Ovary (tissue), 3 donors: ENCODE measurements around the gene THSD4.

Experiments
- EP300 ChIP-seq: sonication (generic); formaldehyde crosslinking; IDR thresholded peaks from one replicate; pipeline ENCODE4 v1.6.1; 2017; ENCODE audit warnings: antibody characterized with exemption
- POLR2A ChIP-seq: fragments of 450-650 bp; IDR thresholded peaks from one replicate; pipeline ENCODE4 v1.6.1; 2017; ENCODE audit warnings: antibody characterized with exemption, mild to moderate bottlenecking, moderate library complexity
- TF ChIP-seq, protein P1 (sequence below), 3 donors: fragments of 450-650 bp in 2 of 3; fragments of 200-600 bp in 1 of 3; IDR thresholded peaks; one replicate each; pipeline versions ENCODE4 v1.5.1 to v1.8.0; 2016 to 2022; ENCODE audit warnings: antibody characterized with exemption in 3 of 3, mild to moderate bottlenecking in 1 of 3
- donor health status: DM: no; HTN: no; CAD: no.

- TF ChIP-seq, protein P1, sequence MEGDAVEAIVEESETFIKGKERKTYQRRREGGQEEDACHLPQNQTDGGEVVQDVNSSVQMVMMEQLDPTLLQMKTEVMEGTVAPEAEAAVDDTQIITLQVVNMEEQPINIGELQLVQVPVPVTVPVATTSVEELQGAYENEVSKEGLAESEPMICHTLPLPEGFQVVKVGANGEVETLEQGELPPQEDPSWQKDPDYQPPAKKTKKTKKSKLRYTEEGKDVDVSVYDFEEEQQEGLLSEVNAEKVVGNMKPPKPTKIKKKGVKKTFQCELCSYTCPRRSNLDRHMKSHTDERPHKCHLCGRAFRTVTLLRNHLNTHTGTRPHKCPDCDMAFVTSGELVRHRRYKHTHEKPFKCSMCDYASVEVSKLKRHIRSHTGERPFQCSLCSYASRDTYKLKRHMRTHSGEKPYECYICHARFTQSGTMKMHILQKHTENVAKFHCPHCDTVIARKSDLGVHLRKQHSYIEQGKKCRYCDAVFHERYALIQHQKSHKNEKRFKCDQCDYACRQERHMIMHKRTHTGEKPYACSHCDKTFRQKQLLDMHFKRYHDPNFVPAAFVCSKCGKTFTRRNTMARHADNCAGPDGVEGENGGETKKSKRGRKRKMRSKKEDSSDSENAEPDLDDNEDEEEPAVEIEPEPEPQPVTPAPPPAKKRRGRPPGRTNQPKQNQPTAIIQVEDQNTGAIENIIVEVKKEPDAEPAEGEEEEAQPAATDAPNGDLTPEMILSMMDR (IDR thresholded peaks at IDR 0.05), result no peak
- no peak for TF ChIP-seq EP300
- TF ChIP-seq POLR2A, result no peak
Observed at GRCh38 chr15:71588746-71589145, 473.5 kb downstream of the THSD4 start.
